Esophagus squamous epithelium (tissue), 4 donors: ENCODE measurements around the gene DDA1.

Source experiments
- POLR2A ChIP-seq, 4 donors: fragments of 450-650 bp; IDR thresholded peaks; one replicate each; pipeline ENCODE4 v1.6.1; 2017; ENCODE audit warnings: antibody characterized with exemption in 4 of 4, mild to moderate bottlenecking in 4 of 4, moderate library complexity in 3 of 4
- TF ChIP-seq, protein P1 (sequence below), 6 experiments: fragments of 450-650 bp in 4 of 6; fragments of 200-600 bp in 2 of 6; sonication (generic) in 2 of 6; IDR thresholded peaks; one replicate each; pipeline ENCODE4 v1.5.1; 2016 to 2019; ENCODE audit warnings: antibody characterized with exemption in 6 of 6, mild to moderate bottlenecking in 4 of 6, moderate library complexity in 4 of 6

DNA sequence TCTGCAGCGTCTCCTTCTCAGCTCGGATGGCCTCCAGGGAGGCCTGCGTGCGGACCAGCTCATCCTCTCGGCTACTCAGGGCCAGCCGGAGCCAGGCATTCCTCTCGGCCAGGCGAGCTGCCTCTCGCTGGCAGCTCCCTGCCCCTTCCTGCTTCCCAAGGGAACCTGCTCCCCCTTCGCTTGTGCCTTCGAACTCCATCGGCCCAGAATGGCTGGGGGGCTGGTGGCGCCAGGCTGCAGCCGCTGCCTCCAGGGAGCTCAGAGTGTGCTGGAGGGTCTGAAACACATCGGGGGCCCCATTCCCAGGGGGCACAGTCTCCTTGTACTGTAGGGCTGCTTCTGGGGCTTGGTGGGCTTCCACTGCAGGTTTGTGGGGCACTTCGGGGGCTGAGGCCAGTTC, 46.8 kb upstream of the DDA1 start:
- TF ChIP-seq, protein P1, sequence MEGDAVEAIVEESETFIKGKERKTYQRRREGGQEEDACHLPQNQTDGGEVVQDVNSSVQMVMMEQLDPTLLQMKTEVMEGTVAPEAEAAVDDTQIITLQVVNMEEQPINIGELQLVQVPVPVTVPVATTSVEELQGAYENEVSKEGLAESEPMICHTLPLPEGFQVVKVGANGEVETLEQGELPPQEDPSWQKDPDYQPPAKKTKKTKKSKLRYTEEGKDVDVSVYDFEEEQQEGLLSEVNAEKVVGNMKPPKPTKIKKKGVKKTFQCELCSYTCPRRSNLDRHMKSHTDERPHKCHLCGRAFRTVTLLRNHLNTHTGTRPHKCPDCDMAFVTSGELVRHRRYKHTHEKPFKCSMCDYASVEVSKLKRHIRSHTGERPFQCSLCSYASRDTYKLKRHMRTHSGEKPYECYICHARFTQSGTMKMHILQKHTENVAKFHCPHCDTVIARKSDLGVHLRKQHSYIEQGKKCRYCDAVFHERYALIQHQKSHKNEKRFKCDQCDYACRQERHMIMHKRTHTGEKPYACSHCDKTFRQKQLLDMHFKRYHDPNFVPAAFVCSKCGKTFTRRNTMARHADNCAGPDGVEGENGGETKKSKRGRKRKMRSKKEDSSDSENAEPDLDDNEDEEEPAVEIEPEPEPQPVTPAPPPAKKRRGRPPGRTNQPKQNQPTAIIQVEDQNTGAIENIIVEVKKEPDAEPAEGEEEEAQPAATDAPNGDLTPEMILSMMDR (IDR thresholded peaks at IDR 0.05), result no peak
- no peak for TF ChIP-seq POLR2A (IDR thresholded peaks at IDR 0.05)
